Mesenchymal stem cell (in vitro differentiated cells and primary cell): ENCODE data around the gene ART3.

ENCODE experiments used
- DNase-seq: peaks from one replicate; pipeline ENCODE4 v3.0.0-alpha.2; 2013
- H2AFZ ChIP-seq: one replicate; pipeline ENCODE4 v1.6.1; 2013; ENCODE audit warnings: low read depth, mild to moderate bottlenecking, control low read depth, inconsistent platforms, low read length, moderate library complexity
- H2AK5ac ChIP-seq: 2 replicates; pipeline ENCODE4 v1.6.1; 2013; ENCODE audit warnings: low read length, moderate library complexity, mild to moderate bottlenecking, inconsistent platforms; ENCODE audit not compliant: severe bottlenecking
- H2BK120ac ChIP-seq: one replicate; pipeline ENCODE4 v1.6.1; 2013; ENCODE audit warnings: low read depth, mild to moderate bottlenecking, inconsistent platforms, low read length, moderate library complexity
- H2BK12ac ChIP-seq, 2 experiments: one replicate each; pipeline ENCODE4 v1.6.1; 2013; ENCODE audit warnings: inconsistent platforms in 2 of 2, low read length in 2 of 2, mild to moderate bottlenecking in 2 of 2, moderate library complexity in 2 of 2, control low read depth in 1 of 2
- H2BK15ac ChIP-seq: one replicate; pipeline ENCODE4 v1.6.1; 2013; ENCODE audit warnings: mild to moderate bottlenecking, low read depth, inconsistent platforms; ENCODE audit not compliant: poor library complexity, severe bottlenecking
- H2BK5ac ChIP-seq: 2 replicates; pipeline ENCODE4 v1.6.1; 2013; ENCODE audit warnings: low read depth, mild to moderate bottlenecking, low read length, control low read depth, inconsistent platforms; ENCODE audit not compliant: poor library complexity, severe bottlenecking
- H3K14ac ChIP-seq, 2 experiments: one replicate each; pipeline ENCODE4 v1.6.1; 2013; ENCODE audit warnings: inconsistent platforms in 2 of 2, low read length in 2 of 2, control low read depth in 1 of 2, mild to moderate bottlenecking in 1 of 2, moderate library complexity in 1 of 2
- H3K18ac ChIP-seq, 2 experiments: one replicate each; pipeline ENCODE4 v1.6.1; 2013; ENCODE audit warnings: inconsistent platforms in 2 of 2, low read length in 2 of 2, control low read depth in 1 of 2, low read depth in 1 of 2, mild to moderate bottlenecking in 1 of 2
- H3K23ac ChIP-seq, 2 experiments: one replicate each; pipeline ENCODE4 v1.6.1; 2013; ENCODE audit warnings: inconsistent platforms in 2 of 2, low read length in 2 of 2, mild to moderate bottlenecking in 2 of 2, moderate library complexity in 2 of 2, control low read depth in 1 of 2
- H3K27ac ChIP-seq: 2 replicates; pipeline ENCODE4 v1.5.1; 2013; ENCODE audit warnings: mild to moderate bottlenecking, moderate library complexity, low read length, control low read depth, inconsistent platforms; ENCODE audit not compliant: poor library complexity, severe bottlenecking
- H3K27me3 ChIP-seq, 2 experiments: 2 replicates each; pipeline versions ENCODE4 v1.6.1 to v1.7.0; 2013; ENCODE audit warnings: low read length in 2 of 2, mild to moderate bottlenecking in 2 of 2, moderate library complexity in 2 of 2, control low read depth in 1 of 2, inconsistent platforms in 1 of 2; ENCODE audit not compliant: control insufficient read depth in 1 of 2, insufficient read depth in 1 of 2
- H3K36me3 ChIP-seq, 2 experiments: 2 replicates each; pipeline versions ENCODE4 v1.6.1 to v1.7.0; 2013; ENCODE audit warnings: low read length in 2 of 2, control low read depth in 1 of 2, inconsistent platforms in 1 of 2, low read depth in 1 of 2, mild to moderate bottlenecking in 1 of 2; ENCODE audit not compliant: insufficient read depth in 2 of 2, control insufficient read depth in 1 of 2
- H3K4ac ChIP-seq, 2 experiments: one replicate each; pipeline ENCODE4 v1.6.1; 2013; ENCODE audit warnings: inconsistent platforms in 2 of 2, low read length in 2 of 2, mild to moderate bottlenecking in 2 of 2, moderate library complexity in 2 of 2, control low read depth in 1 of 2, low read depth in 1 of 2
- H3K4me1 ChIP-seq: 2 replicates; pipeline ENCODE4 v1.6.1; 2013; ENCODE audit warnings: low read depth, low read length, control low read depth; ENCODE audit not compliant: control insufficient read depth, insufficient read depth
- H3K4me2 ChIP-seq: 2 replicates; pipeline ENCODE4 v1.6.1; 2013; ENCODE audit warnings: low read length, mild to moderate bottlenecking, inconsistent platforms; ENCODE audit not compliant: poor library complexity, severe bottlenecking
- H3K4me3 ChIP-seq, 2 experiments: 2 replicates each; pipeline versions ENCODE4 v1.5.1 to v1.7.0; 2013; ENCODE audit warnings: low read length in 2 of 2, mild to moderate bottlenecking in 2 of 2, control low read depth in 1 of 2, low read depth in 1 of 2; ENCODE audit not compliant: insufficient read depth in 1 of 2
- H3K79me1 ChIP-seq: replicated peaks from 2 replicates; pipeline ENCODE4 v1.6.1; 2013; ENCODE audit warnings: mild to moderate bottlenecking, control low read depth, low read length, inconsistent platforms; ENCODE audit not compliant: poor library complexity, severe bottlenecking
- H3K9ac ChIP-seq: 2 replicates; pipeline ENCODE4 v1.7.0; 2013; ENCODE audit warnings: mild to moderate bottlenecking, low read length, moderate library complexity
- H3K9me3 ChIP-seq: 2 replicates; pipeline ENCODE4 v1.7.0; 2013; ENCODE audit warnings: mild to moderate bottlenecking, low read length; ENCODE audit not compliant: control insufficient read depth
- H4K8ac ChIP-seq: one replicate; pipeline ENCODE4 v1.6.1; 2013; ENCODE audit warnings: inconsistent platforms, mild to moderate bottlenecking, low read length, moderate library complexity
- H4K91ac ChIP-seq: one replicate; pipeline ENCODE4 v1.6.1; 2013; ENCODE audit warnings: mild to moderate bottlenecking, low read length, inconsistent platforms
- WGBS: methylation state at CpG from one replicate; pipeline ENCODE4 v1.1.7; 2013; ENCODE audit warnings: mixed read lengths; 5-methylcytosine and 5-hydroxymethylcytosine counted together

Gene ART3

DNA sequence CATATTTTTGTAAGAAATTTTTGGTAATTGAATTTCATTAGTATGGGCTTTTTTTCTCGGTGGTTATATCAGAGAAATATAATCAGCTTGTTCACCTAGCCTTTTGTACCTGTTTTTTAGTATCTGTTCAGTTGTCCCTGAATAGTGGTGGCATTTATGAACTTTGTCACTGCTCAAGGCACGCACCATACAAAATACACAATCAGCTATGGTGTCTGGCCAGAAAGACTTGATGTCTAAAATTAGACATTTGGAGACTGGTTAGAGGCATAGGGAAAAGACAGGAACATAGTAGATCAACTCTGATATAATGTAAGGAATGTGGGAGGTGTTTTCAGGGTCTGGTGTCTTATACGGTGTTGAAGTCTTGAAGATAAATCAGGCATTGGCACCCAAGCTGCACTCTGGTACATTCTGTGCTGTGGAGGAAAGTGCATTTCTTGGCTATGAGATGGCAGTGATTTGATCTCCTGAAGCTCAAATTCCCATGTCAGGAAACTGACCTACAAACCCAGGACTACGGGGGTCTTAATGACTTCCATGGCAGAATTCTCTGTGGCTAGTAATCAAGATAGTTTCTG lies 3.6 kb downstream of the ART3 start:
- Histone ChIP-seq H3K18ac (no peak overlapping the region), H3K79me1 (no peaks in the 10 kb centered on the region), H4K91ac (no peak overlapping the region), H4K8ac (no peak overlapping the region), H3K27ac (no peak overlapping the region), H3K4me3 (no peak overlapping the region), H2AFZ (no peak overlapping the region), H3K36me3 (no peaks in the 10 kb centered on the region), H3K4me1 (no peaks in the 10 kb centered on the region), H2BK15ac (no peak overlapping the region), H2AK5ac (no peak overlapping the region), H3K23ac (no peak overlapping the region), H2BK120ac (no peak overlapping the region), H3K9ac (no peak overlapping the region), H3K14ac (no peak overlapping the region), H3K9me3 (no peaks in the 10 kb centered on the region), H3K4ac (no peak overlapping the region), H2BK5ac (no peak overlapping the region), H2BK12ac (no peak overlapping the region), H3K4me2 (no peak overlapping the region), H3K27me3 (peaks cover 8 to 9% of the 10 kb centered on the region in 2 experiments)
- 77% methylated on average over 3 of the region's 4 CpGs for WGBS
- no peak for DNase-seq

DNA sequence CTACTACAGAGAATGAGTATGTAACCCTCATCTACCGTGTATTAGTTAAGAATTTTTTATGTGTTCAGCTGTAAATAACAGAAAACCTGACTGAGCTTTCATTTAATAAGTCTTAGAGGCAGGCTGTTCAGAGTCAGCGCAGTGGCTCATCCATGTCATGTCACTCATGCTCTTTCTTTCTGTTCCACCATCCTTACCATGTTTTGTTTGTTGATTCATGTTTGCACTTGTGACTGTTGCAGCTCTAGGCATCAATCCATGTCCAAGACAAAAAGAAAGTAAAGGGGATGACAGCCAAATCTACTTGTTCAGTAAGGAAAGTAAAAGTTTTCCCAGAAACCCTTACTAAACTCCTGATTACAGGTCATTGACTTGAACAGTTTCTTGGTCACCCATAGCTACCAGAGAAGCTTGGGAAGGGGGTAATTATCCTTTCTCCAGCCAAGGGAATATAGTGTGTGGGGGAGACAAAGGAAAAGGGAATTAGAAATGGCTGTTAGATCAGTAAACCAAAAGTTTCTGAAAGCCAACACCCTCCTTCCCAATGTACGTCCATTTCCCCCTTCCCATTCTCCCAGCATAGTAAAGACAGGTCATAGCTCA lies 9.0 kb downstream of the ART3 start:
- no peak overlapping the region for H3K18ac ChIP-seq
- H3K4me3 ChIP-seq = no peak overlapping the region
- 83% methylated on average over 1 of the region's 3 CpGs for WGBS

DNA sequence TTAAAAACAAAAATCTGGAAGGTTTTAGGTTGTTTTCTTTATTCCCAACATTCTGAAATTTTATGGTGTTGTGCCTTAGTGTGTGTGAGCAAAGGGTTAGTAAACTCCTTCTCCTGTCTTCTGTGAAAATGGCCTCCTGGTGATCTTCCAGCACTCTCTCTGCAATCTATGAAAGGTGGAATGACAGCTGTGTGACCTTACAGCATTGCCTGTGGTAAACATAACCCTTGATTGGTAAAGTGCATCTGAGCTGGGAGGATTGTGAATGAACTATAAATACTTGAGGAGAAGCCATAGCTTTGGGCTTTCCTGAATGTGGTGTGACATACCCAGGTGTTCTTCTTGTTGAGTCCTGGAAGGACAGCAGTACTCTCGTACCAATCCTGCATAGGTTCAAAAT lies 10.0 kb downstream of the ART3 start:
- no peak overlapping the region for H2AFZ ChIP-seq
- no peak overlapping the region for H2BK15ac ChIP-seq
- H4K8ac ChIP-seq = no peak overlapping the region
- no peaks in the 10 kb centered on the region for H3K79me1 ChIP-seq
- H3K27me3 ChIP-seq = peaks cover 5 to 6% of the 10 kb centered on the region in 2 experiments
- no peak overlapping the region for H2BK5ac ChIP-seq
- WGBS = 100% methylated on average over 1 of the region's 1 CpG
- no peaks in the 10 kb centered on the region for H3K4me1 ChIP-seq
- no peak overlapping the region for H3K18ac ChIP-seq
- no peak overlapping the region for H2BK12ac ChIP-seq
- H4K91ac ChIP-seq = no peak overlapping the region
- no peak overlapping the region for H3K14ac ChIP-seq
- H3K9me3 ChIP-seq = no peaks in the 10 kb centered on the region
- H3K36me3 ChIP-seq = no peaks in the 10 kb centered on the region
- no peak overlapping the region for H3K27ac ChIP-seq
- no peak overlapping the region for H2AK5ac ChIP-seq
- H3K4me2 ChIP-seq = no peak overlapping the region
- H3K4me3 ChIP-seq = no peak overlapping the region
- H2BK120ac ChIP-seq = no peak overlapping the region
- H3K4ac ChIP-seq = no peak overlapping the region
- no peak overlapping the region for H3K9ac ChIP-seq
- no peak for DNase-seq
- no peak overlapping the region for H3K23ac ChIP-seq

More for the DNA sequence above, 9.0 kb downstream of the ART3 start:
- Histone ChIP-seq H3K4me1 (no peaks in the 10 kb centered on the region), H2AFZ (no peak overlapping the region), H3K14ac (no peak overlapping the region), H2BK12ac (no peak overlapping the region), H3K27me3 (peaks cover 8 to 9% of the 10 kb centered on the region in 2 experiments), H3K23ac (no peak overlapping the region), H4K8ac (no peak overlapping the region), H2BK15ac (no peak overlapping the region), H3K9me3 (no peaks in the 10 kb centered on the region), H2BK120ac (no peak overlapping the region), H4K91ac (no peak overlapping the region), H3K36me3 (no peaks in the 10 kb centered on the region), H3K4me2 (no peak overlapping the region), H2BK5ac (no peak overlapping the region), H3K79me1 (no peaks in the 10 kb centered on the region), H3K27ac (no peak overlapping the region), H3K9ac (no peak overlapping the region), H3K4ac (no peak overlapping the region), H2AK5ac (no peak overlapping the region)
- no peak for DNase-seq

DNA sequence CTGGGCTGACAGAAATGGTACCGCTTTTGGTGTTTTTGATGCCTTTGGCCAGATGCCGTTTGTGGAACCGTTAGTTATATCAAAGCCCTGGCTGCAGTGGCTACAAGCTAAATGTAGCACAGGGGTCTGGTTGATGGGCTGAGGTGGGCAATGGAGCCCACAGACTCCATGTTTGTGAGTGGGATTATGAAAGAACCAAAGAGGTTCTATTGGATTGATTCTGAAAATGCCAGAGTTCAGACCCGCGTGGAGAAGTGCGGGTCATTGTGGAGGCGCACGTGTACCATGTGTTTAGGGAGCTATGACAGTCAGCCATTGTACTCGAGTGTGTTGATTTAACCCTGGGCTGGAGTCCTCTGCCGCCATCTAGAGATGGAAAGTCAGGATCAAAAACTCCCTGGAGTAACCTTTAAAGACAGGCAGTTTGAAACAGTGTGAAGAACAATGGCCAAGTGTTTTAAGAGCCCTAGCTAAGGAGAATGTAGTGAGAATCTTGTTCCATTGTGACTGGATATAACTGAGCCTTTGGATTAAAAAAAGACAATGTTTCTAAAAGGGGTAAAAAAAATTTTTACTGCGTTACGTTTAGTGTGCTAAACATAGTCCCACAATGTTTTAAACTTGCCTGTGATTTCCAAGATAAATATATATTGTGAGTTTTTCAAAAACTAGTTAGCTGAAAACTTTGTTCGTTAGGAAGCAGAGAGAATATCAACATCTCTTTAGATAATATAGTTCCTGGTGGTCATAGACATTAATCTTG lies 12.7 kb downstream of the ART3 start:
- Histone ChIP-seq H3K4me3 (peak overlapping the region in 1 of 2 experiments; percentile 13), H3K9me3 (no peaks in the 10 kb centered on the region), H3K14ac (no peak overlapping the region), H3K23ac (no peak overlapping the region), H4K8ac (no peak overlapping the region), H3K36me3 (no peaks in the 10 kb centered on the region), H3K4ac (no peak overlapping the region), H3K27ac (no peak overlapping the region), H2BK120ac (no peak overlapping the region), H2AFZ (no peak overlapping the region), H3K79me1 (no peaks in the 10 kb centered on the region), H4K91ac (no peak overlapping the region), H2BK12ac (no peak overlapping the region), H3K4me2 (no peak overlapping the region), H3K4me1 (no peaks in the 10 kb centered on the region), H2BK15ac (no peak overlapping the region), H2BK5ac (no peak overlapping the region), H3K18ac (no peak overlapping the region), H2AK5ac (no peak overlapping the region), H3K9ac (peak overlapping the region; percentile 9), H3K27me3 (peaks cover 0 to under 1% of the 10 kb centered on the region in 2 experiments)
- 23% methylated on average over 10 of the region's 13 CpGs for WGBS
- DNase-seq = peak; percentile 72
